Activated CD4-positive, CD25-positive, alpha-beta regulatory T cell treated with anti-CD3 and anti-CD28 coated beads, Interleukin-2, amount 50 U/mL, for 24 hours (primary cell): ENCODE data around the gene GOT2.
A peak's percentile ranks its signal among the peaks of the same experiment; 100 is the strongest.
"Not testable (repeated sequence)": the region's sequence is repeated elsewhere in the genome, so short reads cannot be mapped to it uniquely, and the experiment has no call there.

Source experiments
- ATAC-seq, 2 donors: fragments of 150-1000 bp; cut with Tn5 transposase; one replicate each; pipeline ENCODE4 v1.10.0; 2021; ENCODE audit warnings: mild to moderate bottlenecking in 1 of 2, moderate library complexity in 1 of 2

GOT2 gene

GRCh38 chr16:58716468-58716867, 17.6 kb downstream of the GOT2 start:
- no peak for ATAC-seq

GRCh38 chr16:58713742-58714141, 20.4 kb downstream of the GOT2 start:
- no peak for ATAC-seq

GRCh38 chr16:58709333-58709732, 24.8 kb downstream of the GOT2 start:
- ATAC-seq: no peak

- no peak for ATAC-seq
Measured at GRCh38 chr16:58699151-58699550, 35.0 kb downstream of the GOT2 start.

- no peak for ATAC-seq
Measured at GRCh38 chr16:58695368-58695767, 38.7 kb downstream of the GOT2 start.

- ATAC-seq: no peak
Measured at GRCh38 chr16:58692450-58692849, 41.7 kb downstream of the GOT2 start.

GRCh38 chr16:58686985-58687706, 47.0 kb downstream of the GOT2 start:
- ATAC-seq: not testable (repeated sequence)

- no peak for ATAC-seq
Measured at GRCh38 chr16:58685084-58685449, 49.0 kb downstream of the GOT2 start.

- peak; percentile 90 to 96 for ATAC-seq
Measured at GRCh38 chr16:58684354-58685083, 49.6 kb downstream of the GOT2 start, which contains the start of gene SLC38A7. SLC38A7 (minus strand) TSS chr16:58684770; CDS start chr16:58680126, 4,644 bp downstream.

GRCh38 chr16:58684001-58684353, 50.1 kb downstream of the GOT2 start:
- ATAC-seq: no peak

GRCh38 chr16:58679763-58680162, 54.4 kb downstream of the GOT2 start:
- no peak for ATAC-seq

- no peak for ATAC-seq
Measured at GRCh38 chr16:58678716-58679115, 55.4 kb downstream of the GOT2 start.

- no peak for ATAC-seq
Measured at GRCh38 chr16:58678269-58678668, 55.8 kb downstream of the GOT2 start.

GRCh38 chr16:58670946-58671583, 63.1 kb downstream of the GOT2 start:
- no peak for ATAC-seq

GRCh38 chr16:58670177-58670576, 63.9 kb downstream of the GOT2 start:
- no peak for ATAC-seq

- ATAC-seq: no peak
Measured at GRCh38 chr16:58665200-58665599, 68.9 kb downstream of the GOT2 start.

GRCh38 chr16:58661199-58661830, 72.8 kb downstream of the GOT2 start:
- peak; percentile 46 to 83 for ATAC-seq

- ATAC-seq: not testable (repeated sequence)
Measured at GRCh38 chr16:58659911-58660310, 74.2 kb downstream of the GOT2 start.

GRCh38 chr16:58658796-58659211, 75.3 kb downstream of the GOT2 start:
- ATAC-seq: no peak
